ENCODE data around the gene CIBAR2. TPM values are rescaled to one million over a fixed set of nuclear protein-coding genes. Genes with fewer than 3 reads are reported as not detected.

Gene CIBAR2
- total RNA-seq, 5 donors from 2014 or later (not counting 1 experiment from before 2014, with no cell fraction given) = not detected

GRCh38 chr16:85156440-85156839 is 44.2 kb upstream of the CIBAR2 start:
- 90% methylated on average over 7 of the region's 7 CpGs for WGBS (ENCODE audit: insufficient coverage)
- POLR2A ChIA-PET = no interaction called here
- no peak overlapping the region for H3K27ac Mint-ChIP-seq

DNA sequence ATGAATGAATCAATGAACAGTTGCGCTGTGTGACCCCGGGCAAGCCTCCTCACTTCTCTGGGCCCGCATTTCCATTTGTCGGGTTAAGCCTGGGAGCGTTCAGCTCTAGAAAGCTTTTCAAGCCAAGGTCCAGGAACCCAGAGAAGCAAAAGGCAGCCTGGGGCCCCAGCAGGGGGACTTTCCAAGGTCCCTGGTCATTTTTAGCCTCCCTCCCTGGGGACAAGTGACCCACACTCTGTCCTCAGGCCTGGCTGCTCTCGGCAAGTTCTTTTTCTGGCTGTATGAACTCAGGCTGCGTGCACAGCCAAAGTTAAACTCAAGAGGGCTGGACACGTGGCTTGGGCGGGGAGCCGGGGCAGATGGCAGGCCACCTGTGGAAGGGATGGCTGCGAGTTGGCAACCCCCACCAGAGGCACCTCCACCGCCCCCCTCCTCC is 41.4 kb upstream of the CIBAR2 start:
- Mint-ChIP-seq H3K4me3 (no peak overlapping the region), H3K27me3 (no peaks in the 10 kb centered on the region), H3K27ac (no peak overlapping the region), H3K9me3 (no peaks in the 10 kb centered on the region), H3K36me3 (no peaks in the 10 kb centered on the region), H3K4me1 (peaks cover 13 to 21% (median 14%) of the 10 kb centered on the region in 3 donors)
- Histone ChIP-seq H3K9me3 (no peaks in the 10 kb centered on the region), H3K27ac (ENCODE audit: low read length) (no peak overlapping the region), H3K4me3 (ENCODE audit: control insufficient read depth in 1 of 2, extremely low read depth in 1 of 2, low read length in 1 of 2) (no peak overlapping the region), H3K4me1 (ENCODE audit: control insufficient read depth in 1 of 2, extremely low read depth in 1 of 2, insufficient read depth in 2 of 2, low read length in 2 of 2) (peaks cover 0 to 15% of the 10 kb centered on the region in 2 experiments), H3K27me3 (replicated peaks in 1 of 2; ENCODE audit: control insufficient read depth in 2 of 2, extremely low read depth in 1 of 2, insufficient read depth in 2 of 2, low read length in 1 of 2) (peaks cover 0 to 10% of the 10 kb centered on the region in 2 experiments), H3K36me3 (ENCODE audit: control insufficient read depth in 2 of 2, extremely low read depth in 1 of 2, insufficient read depth in 1 of 2, low read length in 1 of 2) (no peaks in the 10 kb centered on the region)
- POLR2A ChIA-PET = no interaction called here
- DNase-seq (no peak), ATAC-seq (replicated peaks in 1 of 4) (no peak)
- WGBS (ENCODE audit: insufficient coverage) = 89% methylated on average over 7 of the region's 12 CpGs
- CTCF ChIA-PET = no interaction called here

More at GRCh38 chr16:85156440-85156839, 44.2 kb upstream of the CIBAR2 start:
- ATAC-seq (replicated peaks in 1 of 4) (no peak), DNase-seq (no peak)
- Histone ChIP-seq H3K9me3 (no peaks in the 10 kb centered on the region), H3K4me1 (ENCODE audit: control insufficient read depth in 1 of 2, extremely low read depth in 1 of 2, insufficient read depth in 2 of 2, low read length in 2 of 2) (peaks cover 0 to 18% of the 10 kb centered on the region in 2 experiments), H3K36me3 (ENCODE audit: control insufficient read depth in 2 of 2, extremely low read depth in 1 of 2, insufficient read depth in 1 of 2, low read length in 1 of 2) (no peaks in the 10 kb centered on the region), H3K27me3 (replicated peaks in 1 of 2; ENCODE audit: control insufficient read depth in 2 of 2, extremely low read depth in 1 of 2, insufficient read depth in 2 of 2, low read length in 1 of 2) (peaks cover 0 to 12% of the 10 kb centered on the region in 2 experiments), H3K4me3 (ENCODE audit: control insufficient read depth in 1 of 2, extremely low read depth in 1 of 2, low read length in 1 of 2) (no peak overlapping the region), H3K27ac (ENCODE audit: low read length) (no peak overlapping the region)
- Mint-ChIP-seq H3K4me1 (peaks cover 13 to 21% (median 14%) of the 10 kb centered on the region in 3 donors), H3K27me3 (no peaks in the 10 kb centered on the region), H3K36me3 (no peaks in the 10 kb centered on the region), H3K4me3 (peak overlapping the region in 1 of 3 donors; percentile 81), H3K9me3 (no peaks in the 10 kb centered on the region)
- CTCF ChIA-PET = no interaction called here

GRCh38 chr16:85153046-85153445 is 40.8 kb upstream of the CIBAR2 start:
- H3K27me3 ChIP-seq (replicated peaks in 1 of 2; ENCODE audit: control insufficient read depth in 2 of 2, extremely low read depth in 1 of 2, insufficient read depth in 2 of 2, low read length in 1 of 2) = peaks cover 0 to 4% of the 10 kb centered on the region in 2 experiments
- H3K36me3 ChIP-seq (ENCODE audit: control insufficient read depth in 2 of 2, extremely low read depth in 1 of 2, insufficient read depth in 1 of 2, low read length in 1 of 2) = no peaks in the 10 kb centered on the region
- no peaks in the 10 kb centered on the region for H3K9me3 Mint-ChIP-seq
- no peak overlapping the region for H3K27ac Mint-ChIP-seq
- ChIA-PET CTCF (no interaction called here), POLR2A (no interaction called here)
- H3K27me3 Mint-ChIP-seq = peaks cover 0 to 1% of the 10 kb centered on the region in 2 donors
- 85% methylated on average over 4 of the region's 8 CpGs for WGBS (ENCODE audit: insufficient coverage)
- H3K9me3 ChIP-seq = no peaks in the 10 kb centered on the region
- no peak overlapping the region for H3K4me3 Mint-ChIP-seq
- no peak overlapping the region for H3K4me3 ChIP-seq (ENCODE audit: control insufficient read depth in 1 of 2, extremely low read depth in 1 of 2, low read length in 1 of 2)
- ATAC-seq (replicated peaks in 1 of 4) = no peak
- no peaks in the 10 kb centered on the region for H3K36me3 Mint-ChIP-seq
- peaks cover 0 to 9% of the 10 kb centered on the region in 2 experiments for H3K4me1 ChIP-seq (ENCODE audit: control insufficient read depth in 1 of 2, extremely low read depth in 1 of 2, insufficient read depth in 2 of 2, low read length in 2 of 2)
- H3K4me1 Mint-ChIP-seq = peaks cover 11 to 16% (median 11%) of the 10 kb centered on the region in 3 donors
- DNase-seq = no peak
- no peak overlapping the region for H3K27ac ChIP-seq (ENCODE audit: low read length)

DNA sequence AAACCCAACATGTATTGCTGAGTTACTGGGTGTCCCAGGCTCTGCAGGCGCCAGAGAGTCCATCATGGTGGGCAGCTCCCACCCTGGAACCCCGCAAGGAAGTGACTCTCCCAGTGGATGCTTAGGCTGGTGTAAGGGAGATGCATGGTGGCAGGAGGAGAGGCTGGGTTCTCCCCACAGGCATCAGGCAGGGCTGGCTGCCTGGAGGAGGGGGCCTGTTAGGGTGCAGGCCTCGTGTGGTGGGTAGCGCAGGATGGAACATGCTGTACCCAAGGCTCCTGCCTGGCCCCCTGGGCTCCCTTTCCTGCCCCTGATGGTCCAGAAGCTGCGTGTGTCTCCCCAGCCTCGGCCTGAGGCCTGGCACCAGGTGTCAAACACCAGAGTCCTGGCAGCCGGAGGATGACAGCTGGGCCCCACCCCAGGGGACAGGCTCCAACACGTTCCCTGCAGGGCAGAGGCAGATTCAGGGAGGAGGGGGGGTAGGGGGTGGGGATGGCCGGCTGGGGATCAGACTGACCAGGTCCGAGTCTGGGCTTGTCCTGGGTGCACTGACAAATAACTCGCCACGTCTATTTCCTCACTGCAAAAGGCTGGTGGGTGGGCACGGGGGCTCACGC is 40.2 kb upstream of the CIBAR2 start:
- Histone ChIP-seq H3K4me1 (ENCODE audit: control insufficient read depth in 1 of 2, extremely low read depth in 1 of 2, insufficient read depth in 2 of 2, low read length in 2 of 2) (peaks cover 0 to 4% of the 10 kb centered on the region in 2 experiments), H3K27ac (ENCODE audit: low read length) (no peak overlapping the region), H3K36me3 (ENCODE audit: control insufficient read depth in 2 of 2, extremely low read depth in 1 of 2, insufficient read depth in 1 of 2, low read length in 1 of 2) (no peaks in the 10 kb centered on the region), H3K9me3 (no peaks in the 10 kb centered on the region), H3K27me3 (replicated peaks in 1 of 2; ENCODE audit: control insufficient read depth in 2 of 2, extremely low read depth in 1 of 2, insufficient read depth in 2 of 2, low read length in 1 of 2) (no peaks in the 10 kb centered on the region), H3K4me3 (ENCODE audit: control insufficient read depth in 1 of 2, extremely low read depth in 1 of 2, low read length in 1 of 2) (no peak overlapping the region)
- 82% methylated on average over 11 of the region's 14 CpGs for WGBS (ENCODE audit: insufficient coverage)
- ATAC-seq (replicated peaks in 1 of 4) = no peak
- no peak for DNase-seq
- POLR2A ChIA-PET = no interaction called here
- Mint-ChIP-seq H3K4me3 (no peak overlapping the region), H3K27me3 (peaks cover 0 to 1% of the 10 kb centered on the region in 2 donors), H3K36me3 (no peaks in the 10 kb centered on the region), H3K9me3 (no peaks in the 10 kb centered on the region), H3K27ac (no peak overlapping the region), H3K4me1 (peaks cover 6 to 11% (median 6%) of the 10 kb centered on the region in 3 donors)
- CTCF ChIA-PET = interaction anchor here in 1 of 2 donors (0.6 kb wide), 1 partner anchor 145 kb away, joined by 3 read pairs; no protein-coding TSS in a partner anchor

DNA sequence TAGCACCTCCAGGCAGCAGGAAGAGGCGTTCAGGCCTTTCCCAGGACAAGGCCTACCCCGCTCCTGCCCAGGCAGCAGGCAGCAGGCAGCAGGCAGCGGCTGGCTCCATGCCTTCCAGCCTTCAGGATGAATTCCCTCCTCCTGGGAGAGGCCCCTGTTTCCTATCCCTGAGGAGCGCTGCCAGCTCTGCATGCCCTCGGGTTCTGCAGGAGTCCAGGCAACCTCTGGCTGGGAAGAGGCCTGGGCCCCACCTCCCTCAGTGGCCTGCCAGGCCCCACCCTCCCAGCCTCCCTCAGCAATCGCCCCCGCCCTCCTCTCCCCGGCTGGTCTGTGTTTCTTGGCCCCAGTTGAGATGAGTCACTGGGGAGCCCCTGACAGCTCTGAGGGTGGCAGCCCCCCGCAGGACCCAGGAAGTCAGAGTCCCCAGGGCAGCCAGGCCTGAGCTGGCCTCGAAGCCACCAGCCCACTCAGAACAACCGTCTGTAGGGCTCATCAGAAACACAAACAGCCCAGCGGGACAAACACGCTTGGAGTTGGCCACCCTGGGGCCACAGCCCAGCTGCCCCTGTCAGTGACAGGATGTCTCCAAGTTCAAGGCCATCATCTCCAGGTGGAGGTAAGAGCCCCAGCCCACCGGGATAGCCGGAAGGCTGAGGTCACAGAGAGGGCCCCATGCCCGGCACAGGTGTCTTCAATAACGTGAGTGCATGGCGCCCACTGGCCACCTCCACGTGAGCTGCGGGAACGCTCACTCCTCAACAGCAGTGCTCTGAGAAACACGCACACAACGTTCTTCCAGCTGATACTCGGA is 39.5 kb upstream of the CIBAR2 start:
- Histone ChIP-seq H3K27ac (ENCODE audit: low read length) (no peak overlapping the region), H3K4me3 (ENCODE audit: control insufficient read depth in 1 of 2, extremely low read depth in 1 of 2, low read length in 1 of 2) (no peak overlapping the region), H3K27me3 (replicated peaks in 1 of 2; ENCODE audit: control insufficient read depth in 2 of 2, extremely low read depth in 1 of 2, insufficient read depth in 2 of 2, low read length in 1 of 2) (no peaks in the 10 kb centered on the region), H3K4me1 (ENCODE audit: control insufficient read depth in 1 of 2, extremely low read depth in 1 of 2, insufficient read depth in 2 of 2, low read length in 2 of 2) (no peaks in the 10 kb centered on the region), H3K9me3 (no peaks in the 10 kb centered on the region), H3K36me3 (ENCODE audit: control insufficient read depth in 2 of 2, extremely low read depth in 1 of 2, insufficient read depth in 1 of 2, low read length in 1 of 2) (no peaks in the 10 kb centered on the region)
- Mint-ChIP-seq H3K9me3 (no peaks in the 10 kb centered on the region), H3K27me3 (peaks cover 0 to 1% of the 10 kb centered on the region in 2 donors), H3K4me3 (no peak overlapping the region), H3K4me1 (peaks cover 0 to 4% (median 0%) of the 10 kb centered on the region in 3 donors), H3K27ac (no peak overlapping the region), H3K36me3 (no peaks in the 10 kb centered on the region)
- POLR2A ChIA-PET = no interaction called here
- no peak for DNase-seq
- 71% methylated on average over 22 of the region's 24 CpGs for WGBS (ENCODE audit: insufficient coverage)
- no peak for ATAC-seq (replicated peaks in 1 of 4)
- CTCF ChIA-PET = interaction anchor here in 1 of 2 donors (0.6 kb wide), 1 partner anchor 146 kb away, joined by 3 read pairs; no protein-coding TSS in a partner anchor

DNA sequence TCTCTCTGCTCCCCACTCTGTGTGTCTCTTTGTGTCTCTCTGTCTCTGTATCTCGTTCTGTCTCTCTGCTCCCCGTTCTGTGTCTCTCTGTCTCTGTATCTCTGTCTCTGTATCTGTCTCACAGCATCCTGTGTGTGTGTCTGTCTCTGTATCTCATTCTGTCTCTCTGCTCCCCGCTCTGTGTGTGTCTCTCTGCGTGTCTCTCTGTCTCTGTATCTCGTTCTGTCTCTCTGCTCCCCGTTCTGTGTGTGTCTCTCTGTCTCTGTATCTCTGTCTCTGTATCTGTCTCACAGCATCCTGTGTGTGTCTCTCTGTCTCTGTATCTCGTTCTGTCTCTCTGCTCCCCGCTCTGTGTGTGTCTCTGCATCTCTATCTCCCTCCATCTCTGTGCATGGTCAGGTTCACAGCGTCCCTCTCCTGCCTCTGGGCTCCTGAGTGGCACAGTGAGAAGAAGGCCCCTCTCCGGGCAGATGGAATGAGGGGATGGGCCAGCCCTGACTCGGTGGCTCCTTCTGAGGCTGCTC is 38.9 kb upstream of the CIBAR2 start:
- H3K27me3 Mint-ChIP-seq = peaks cover 0 to 3% of the 10 kb centered on the region in 2 donors
- POLR2A ChIA-PET = no interaction called here
- CTCF ChIA-PET = no interaction called here

More for the DNA sequence above, 38.9 kb upstream of the CIBAR2 start:
- Mint-ChIP-seq H3K4me1 (no peaks in the 10 kb centered on the region), H3K4me3 (no peak overlapping the region), H3K9me3 (no peaks in the 10 kb centered on the region), H3K36me3 (no peaks in the 10 kb centered on the region), H3K27ac (no peak overlapping the region)
- WGBS (ENCODE audit: insufficient coverage) = 71% methylated on average over 9 of the region's 11 CpGs
- H3K27ac ChIP-seq (ENCODE audit: low read length) = no peak overlapping the region
- H3K4me1 ChIP-seq (ENCODE audit: control insufficient read depth in 1 of 2, extremely low read depth in 1 of 2, insufficient read depth in 2 of 2, low read length in 2 of 2) = no peaks in the 10 kb centered on the region
- no peaks in the 10 kb centered on the region for H3K9me3 ChIP-seq
- H3K4me3 ChIP-seq (ENCODE audit: control insufficient read depth in 1 of 2, extremely low read depth in 1 of 2, low read length in 1 of 2) = no peak overlapping the region
- H3K27me3 ChIP-seq (replicated peaks in 1 of 2; ENCODE audit: control insufficient read depth in 2 of 2, extremely low read depth in 1 of 2, insufficient read depth in 2 of 2, low read length in 1 of 2) = no peaks in the 10 kb centered on the region
- H3K36me3 ChIP-seq (ENCODE audit: control insufficient read depth in 2 of 2, extremely low read depth in 1 of 2, insufficient read depth in 1 of 2, low read length in 1 of 2) = no peaks in the 10 kb centered on the region
- DNase-seq (no peak), ATAC-seq (replicated peaks in 1 of 4) (no peak)

Data from T-cell (primary cell).